Cardiac muscle cell (in vitro differentiated cells and primary cell): ENCODE measurements around the gene CDKL5. TPM values are rescaled to one million over a fixed set of nuclear protein-coding genes. Genes with fewer than 3 reads are reported as not detected.

ENCODE experiments used
- DNase-seq, 2 donors: peaks; one replicate each; pipeline versions ENCODE4 v3.0.0 to v3.0.0-alpha.2; 2010 to 2017; ENCODE audit warnings: low read depth in 1 of 2, low spot score in 1 of 2
- H3K27ac ChIP-seq: fragments of 200-600 bp; sonication (generic); 2 replicates; pipeline ENCODE4 v1.5.1; 2016
- H3K27me3 ChIP-seq: fragments of 200-600 bp; sonication (generic); 2 replicates; pipeline ENCODE4 v1.6.0; 2016; ENCODE audit warnings: control low read depth
- H3K36me3 ChIP-seq: fragments of 200-600 bp; sonication (generic); 2 replicates; pipeline ENCODE4 v1.5.1; 2016; ENCODE audit warnings: control low read depth
- H3K4me1 ChIP-seq: fragments of 200-600 bp; sonication (generic); 2 replicates; pipeline ENCODE4 v1.8.1; 2017; ENCODE audit warnings: low read depth, mild to moderate bottlenecking, mixed run types
- H3K4me3 ChIP-seq: fragments of 200-600 bp; sonication (generic); 2 replicates; pipeline ENCODE4 v1.5.1; 2016; ENCODE audit warnings: mild to moderate bottlenecking
- H3K9me3 ChIP-seq: fragments of 200-600 bp; sonication (generic); 2 replicates; pipeline ENCODE4 v1.5.1; 2017; ENCODE audit warnings: low read depth, mild to moderate bottlenecking, control low read depth
- polyA plus RNA-seq: library from polyadenylated mRNA; unstranded; fragments of >200 nt; fragmentation: Nextera tagmentation; extraction: Ambion mirVana; gene quantifications from 2 replicates; pipeline ENCODE4 v1.2.1, GENCODE V29; 2016
- total RNA-seq: library from RNA; depleted of rRNA; stranded (reverse); fragments of >200 nt; gene quantifications from 2 replicates; pipeline ENCODE4 v1.2.3, GENCODE V29; 2016
- TF ChIP-seq, protein P1 (sequence below): IDR thresholded peaks from 2 replicates; pipeline ENCODE4 v1.5.1; 2012; ENCODE audit warnings: low read depth, mild to moderate bottlenecking, low read length

CDKL5 gene
- total and polyA plus RNA-seq, 2 experiments from 2014 or later: 2.7 to 12.9 TPM

DNA sequence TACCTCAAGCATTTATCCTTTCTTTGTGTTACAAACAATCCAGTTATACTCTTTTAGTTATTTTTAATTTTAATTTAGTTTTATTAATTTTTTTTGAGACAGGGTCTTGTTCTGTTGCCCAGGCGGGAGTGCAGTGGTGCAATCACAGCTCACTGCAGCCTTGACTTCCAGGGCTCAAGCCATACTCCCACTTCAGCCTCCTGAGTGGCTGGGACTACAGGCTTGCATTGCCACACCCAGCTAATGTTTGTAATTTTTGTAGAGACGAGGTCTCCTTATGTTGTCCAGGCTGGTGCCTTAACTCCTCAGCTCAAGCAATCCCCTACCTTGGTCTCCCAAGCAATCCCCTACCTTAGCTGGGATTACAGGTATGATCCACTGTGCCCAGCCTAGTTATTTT, 45.9 kb downstream of the CDKL5 start:
- H3K36me3 ChIP-seq: no peaks in the 10 kb centered on the region
- no peak overlapping the region for H3K4me3 ChIP-seq
- TF ChIP-seq, protein P1, sequence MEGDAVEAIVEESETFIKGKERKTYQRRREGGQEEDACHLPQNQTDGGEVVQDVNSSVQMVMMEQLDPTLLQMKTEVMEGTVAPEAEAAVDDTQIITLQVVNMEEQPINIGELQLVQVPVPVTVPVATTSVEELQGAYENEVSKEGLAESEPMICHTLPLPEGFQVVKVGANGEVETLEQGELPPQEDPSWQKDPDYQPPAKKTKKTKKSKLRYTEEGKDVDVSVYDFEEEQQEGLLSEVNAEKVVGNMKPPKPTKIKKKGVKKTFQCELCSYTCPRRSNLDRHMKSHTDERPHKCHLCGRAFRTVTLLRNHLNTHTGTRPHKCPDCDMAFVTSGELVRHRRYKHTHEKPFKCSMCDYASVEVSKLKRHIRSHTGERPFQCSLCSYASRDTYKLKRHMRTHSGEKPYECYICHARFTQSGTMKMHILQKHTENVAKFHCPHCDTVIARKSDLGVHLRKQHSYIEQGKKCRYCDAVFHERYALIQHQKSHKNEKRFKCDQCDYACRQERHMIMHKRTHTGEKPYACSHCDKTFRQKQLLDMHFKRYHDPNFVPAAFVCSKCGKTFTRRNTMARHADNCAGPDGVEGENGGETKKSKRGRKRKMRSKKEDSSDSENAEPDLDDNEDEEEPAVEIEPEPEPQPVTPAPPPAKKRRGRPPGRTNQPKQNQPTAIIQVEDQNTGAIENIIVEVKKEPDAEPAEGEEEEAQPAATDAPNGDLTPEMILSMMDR: no peak
- H3K27me3 ChIP-seq: no peaks in the 10 kb centered on the region
- DNase-seq: no peak
- H3K9me3 ChIP-seq: no peaks in the 10 kb centered on the region
- no peaks in the 10 kb centered on the region for H3K4me1 ChIP-seq
- no peak overlapping the region for H3K27ac ChIP-seq

DNA sequence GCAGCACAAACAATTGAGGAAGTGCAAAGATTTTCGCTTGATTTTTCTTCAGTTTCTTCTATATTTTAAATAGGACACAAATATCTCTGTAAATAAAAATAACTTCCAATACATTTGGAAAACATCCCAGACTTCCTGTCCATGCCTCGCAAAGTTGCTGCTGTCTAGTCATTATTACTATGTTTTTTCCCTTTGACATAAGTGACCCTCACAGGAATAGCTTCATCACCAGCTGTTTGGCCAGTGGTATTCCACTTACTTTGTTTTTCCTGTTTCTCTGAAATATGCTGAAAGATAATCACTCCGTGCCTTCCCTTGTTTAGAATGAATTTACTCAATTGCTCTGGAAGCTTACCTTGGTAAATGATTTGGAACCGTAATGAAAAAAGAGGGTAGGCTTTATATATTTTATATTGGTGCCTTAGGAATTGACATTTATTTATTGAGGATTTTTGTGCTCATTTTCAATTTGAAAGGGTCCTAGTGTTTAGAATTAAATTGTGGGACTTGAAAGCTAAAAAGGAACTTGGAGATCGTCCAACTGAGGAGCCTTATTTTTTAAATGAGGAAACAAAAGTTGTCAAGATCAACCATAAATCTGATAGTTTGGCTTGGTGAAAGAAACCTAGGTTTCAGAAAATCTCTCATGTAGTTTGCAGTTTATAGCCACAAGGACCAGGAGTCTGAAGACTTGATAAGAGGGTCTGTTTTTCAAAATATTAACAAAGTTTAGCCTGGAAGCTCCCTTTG, 65.6 kb downstream of the CDKL5 start:
- peak in 1 of 2 donors; percentile 2 for DNase-seq
- Histone ChIP-seq H3K4me1 (no peaks in the 10 kb centered on the region), H3K27ac (no peak overlapping the region), H3K4me3 (no peak overlapping the region), H3K27me3 (no peaks in the 10 kb centered on the region), H3K36me3 (no peaks in the 10 kb centered on the region), H3K9me3 (no peaks in the 10 kb centered on the region)
- TF ChIP-seq, protein P1: no peak

DNA sequence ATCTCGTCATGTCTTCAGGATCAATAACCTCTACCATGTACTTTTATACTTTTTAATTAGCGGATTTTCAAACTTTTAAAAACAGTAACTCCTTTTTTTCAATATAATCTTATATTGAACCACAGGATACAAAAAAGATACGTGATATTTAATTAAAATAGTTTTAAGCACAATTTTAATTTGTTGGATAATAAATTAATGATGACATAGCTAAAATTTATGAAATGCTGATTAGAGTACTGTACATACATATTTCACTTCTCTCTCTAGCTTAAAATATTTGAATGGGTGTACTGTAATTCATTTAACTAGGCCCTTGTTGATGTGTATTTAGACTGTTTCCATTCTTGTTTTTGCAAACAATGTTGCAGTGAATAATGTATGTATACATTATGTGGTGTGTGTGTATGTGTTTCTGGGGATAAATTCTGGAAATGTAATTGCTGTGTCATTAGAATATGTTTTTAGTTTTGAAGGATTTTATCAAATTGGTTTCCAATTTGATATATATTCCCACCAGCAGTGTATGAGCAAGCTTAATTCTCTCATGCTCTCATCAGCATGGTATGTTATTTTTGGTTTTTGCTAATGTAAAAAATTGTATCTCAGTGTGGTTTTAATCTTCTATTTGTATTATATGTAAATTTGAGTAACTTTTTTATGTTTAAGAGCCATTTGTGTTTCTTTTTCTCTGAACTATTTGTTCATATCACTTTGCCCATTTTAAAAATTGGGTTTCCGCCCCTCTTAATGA, 66.4 kb downstream of the CDKL5 start:
- no peak for DNase-seq
- TF ChIP-seq, protein P1: no peak

DNA sequence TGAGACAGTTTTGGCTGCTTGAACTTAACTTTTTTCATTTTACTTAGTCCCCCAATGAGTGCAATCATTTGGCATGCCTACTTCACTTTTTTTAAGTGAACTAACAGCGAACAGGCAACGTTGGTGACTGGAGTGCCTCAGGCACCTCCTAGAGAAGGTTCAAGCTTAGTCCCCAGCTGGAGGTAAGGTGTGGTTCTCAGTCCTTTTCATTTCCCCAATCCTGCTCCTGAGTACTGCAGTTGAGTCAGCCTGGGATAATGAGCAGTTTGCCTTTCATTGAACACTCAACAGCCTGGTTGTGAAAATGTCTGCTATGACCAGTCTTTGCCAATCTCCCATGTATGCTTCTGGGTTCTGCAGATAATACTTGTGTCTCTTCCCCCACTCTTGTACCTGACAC, 109.5 kb downstream of the CDKL5 start:
- Histone ChIP-seq H3K36me3 (no peaks in the 10 kb centered on the region), H3K9me3 (no peaks in the 10 kb centered on the region), H3K27me3 (no peaks in the 10 kb centered on the region), H3K4me1 (no peaks in the 10 kb centered on the region), H3K4me3 (no peak overlapping the region), H3K27ac (no peak overlapping the region)
- no peak for DNase-seq
- TF ChIP-seq, protein P1: no peak

More for the DNA sequence above, 66.4 kb downstream of the CDKL5 start:
- Histone ChIP-seq H3K4me1 (no peaks in the 10 kb centered on the region), H3K27me3 (no peaks in the 10 kb centered on the region), H3K27ac (no peak overlapping the region), H3K9me3 (no peaks in the 10 kb centered on the region), H3K4me3 (no peak overlapping the region), H3K36me3 (no peaks in the 10 kb centered on the region)

DNA sequence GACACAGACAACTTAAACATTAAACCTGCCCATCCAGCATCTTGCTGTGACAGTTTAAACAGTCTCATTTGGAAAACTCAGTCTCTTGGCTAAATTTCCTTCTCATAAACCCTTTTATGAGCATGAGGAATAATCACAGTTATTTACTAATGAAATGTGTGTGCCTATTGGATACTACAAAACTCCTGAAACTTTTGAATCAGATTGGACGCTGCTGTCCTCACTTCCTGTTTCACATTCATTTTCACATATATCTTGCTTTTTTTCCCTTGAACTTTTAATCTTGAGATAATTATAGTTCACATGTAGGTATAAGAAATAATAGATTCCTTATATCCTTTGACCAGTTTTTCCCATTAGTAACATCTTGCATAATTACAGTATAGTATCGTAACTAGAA, 111.7 kb downstream of the CDKL5 start:
- H3K4me1 ChIP-seq: no peaks in the 10 kb centered on the region
- no peaks in the 10 kb centered on the region for H3K27me3 ChIP-seq
- no peaks in the 10 kb centered on the region for H3K9me3 ChIP-seq
- H3K4me3 ChIP-seq: no peak overlapping the region
- TF ChIP-seq, protein P1: no peak
- H3K27ac ChIP-seq: no peak overlapping the region
- no peaks in the 10 kb centered on the region for H3K36me3 ChIP-seq
- DNase-seq: no peak
